Measurements from ENCODE around the gene TNFAIP6. TPM values are rescaled to one million over a fixed set of nuclear protein-coding genes. Genes with fewer than 3 reads are reported as not detected.
A peak's percentile ranks its signal among the peaks of the same experiment; 100 is the strongest.
"Not testable (repeated sequence)": the region's sequence is repeated elsewhere in the genome, so short reads cannot be mapped to it uniquely, and the experiment has no call there.

Gene TNFAIP6, protein sequence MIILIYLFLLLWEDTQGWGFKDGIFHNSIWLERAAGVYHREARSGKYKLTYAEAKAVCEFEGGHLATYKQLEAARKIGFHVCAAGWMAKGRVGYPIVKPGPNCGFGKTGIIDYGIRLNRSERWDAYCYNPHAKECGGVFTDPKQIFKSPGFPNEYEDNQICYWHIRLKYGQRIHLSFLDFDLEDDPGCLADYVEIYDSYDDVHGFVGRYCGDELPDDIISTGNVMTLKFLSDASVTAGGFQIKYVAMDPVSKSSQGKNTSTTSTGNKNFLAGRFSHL
- 26.5 TPM for total RNA-seq

DNA sequence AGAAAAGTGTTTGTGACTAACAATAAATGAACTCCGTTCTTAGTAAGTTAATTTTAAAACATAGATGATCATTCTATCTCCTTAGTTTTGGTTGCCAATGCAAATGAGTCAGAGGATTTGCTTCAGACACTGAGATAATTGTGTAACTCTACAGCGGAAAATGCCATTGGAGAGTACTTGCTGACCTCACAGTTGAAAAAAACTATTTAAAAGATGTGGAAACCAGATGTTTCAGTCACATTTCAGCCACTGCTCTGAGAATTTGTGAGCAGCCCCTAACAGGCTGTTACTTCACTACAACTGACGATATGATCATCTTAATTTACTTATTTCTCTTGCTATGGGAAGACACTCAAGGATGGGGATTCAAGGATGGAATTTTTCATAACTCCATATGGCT lies at the start of gene TNFAIP6:
Gene TNFAIP6 (plus strand): TSS at position 234 of the 400 bp plus-strand sequence. CDS start 75 bp downstream, at position 309.
- peak; percentile 96 for DNase-seq

GRCh38 chr2:151310313-151310712 lies 47.1 kb upstream of the TNFAIP6 start:
- DNase-seq = not testable (repeated sequence)

- DNase-seq = not testable (repeated sequence)
These were observed 45.0 kb upstream of the TNFAIP6 start for GRCh38 chr2:151312440-151312839.

- DNase-seq = no peak
These were observed 42.0 kb upstream of the TNFAIP6 start for GRCh38 chr2:151315381-151315903.

GRCh38 chr2:151325581-151326095 lies 31.8 kb upstream of the TNFAIP6 start:
- DNase-seq = no peak

DNA sequence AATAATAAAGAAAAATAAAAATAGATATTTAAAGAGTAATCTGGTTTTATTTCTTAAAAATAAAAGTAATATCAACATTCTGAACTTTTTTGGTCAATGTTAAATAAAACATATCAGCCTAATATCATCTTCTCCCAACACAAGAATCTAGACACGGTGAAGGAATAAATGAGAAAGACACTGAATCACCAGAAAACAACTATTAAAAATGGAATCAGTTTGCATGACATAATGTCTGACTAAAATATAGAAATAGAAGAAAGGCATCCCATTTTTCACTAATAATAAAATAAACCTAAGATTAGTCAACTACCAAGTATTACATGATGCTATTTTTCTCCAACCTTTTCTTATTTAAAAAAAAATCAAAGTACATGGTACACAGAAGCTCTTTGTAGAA lies 30.8 kb upstream of the TNFAIP6 start:
- no peak for DNase-seq

DNA sequence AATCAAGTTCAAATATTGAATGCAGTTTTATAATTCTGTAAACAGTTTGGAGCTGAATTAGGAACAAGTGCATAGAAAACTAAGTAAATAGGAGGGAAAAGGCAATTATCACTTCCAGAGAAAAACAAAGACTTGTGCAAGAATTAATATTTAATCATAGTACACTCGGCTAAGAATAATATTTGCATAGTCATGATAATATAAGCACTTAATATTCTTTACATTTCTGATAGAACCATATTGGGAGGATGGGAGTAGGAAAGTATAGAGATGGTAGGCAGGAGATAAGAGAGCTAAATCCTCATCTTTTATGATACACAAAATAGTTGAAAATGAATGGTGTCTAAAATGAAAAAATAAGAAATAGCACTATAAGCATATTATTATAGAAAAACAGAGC lies 27.4 kb upstream of the TNFAIP6 start:
- DNase-seq = no peak

GRCh38 chr2:151333083-151333482 lies 24.3 kb upstream of the TNFAIP6 start:
- no peak for DNase-seq

DNA sequence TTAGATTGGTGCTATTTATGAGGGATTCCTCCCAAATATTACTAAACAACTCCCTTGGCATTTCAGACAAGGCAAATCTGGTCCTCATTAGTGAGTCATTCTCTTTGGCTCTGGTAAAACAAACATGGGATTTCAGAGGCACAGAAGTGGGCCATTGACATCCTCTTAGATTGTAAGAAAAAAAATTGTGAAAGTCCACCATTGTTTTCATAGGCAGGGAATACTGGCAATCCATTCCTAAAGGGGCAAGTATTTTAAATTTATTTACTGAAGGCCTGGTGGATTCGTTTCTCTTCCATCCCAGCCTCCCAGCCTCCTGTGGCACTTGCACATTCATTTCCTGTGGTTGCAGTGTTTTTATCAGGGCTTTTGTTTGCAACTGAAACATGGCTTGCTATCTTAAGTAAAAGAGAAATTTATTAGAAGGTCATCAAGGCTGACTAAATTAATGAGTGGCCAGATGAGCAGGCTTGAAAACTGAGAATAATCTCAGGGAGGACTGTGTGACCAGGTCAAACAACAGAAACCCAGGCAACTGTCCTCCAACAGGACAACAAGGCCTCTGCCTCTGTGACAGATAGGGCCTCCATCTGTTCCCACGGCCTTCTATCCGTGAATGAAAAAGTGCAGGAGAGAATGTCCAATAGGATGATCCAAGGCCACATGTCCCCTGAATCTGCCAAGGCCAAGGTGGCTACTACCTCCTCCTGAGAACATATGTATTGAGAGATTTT lies 23.1 kb upstream of the TNFAIP6 start:
- peak; percentile 75 for DNase-seq

DNA sequence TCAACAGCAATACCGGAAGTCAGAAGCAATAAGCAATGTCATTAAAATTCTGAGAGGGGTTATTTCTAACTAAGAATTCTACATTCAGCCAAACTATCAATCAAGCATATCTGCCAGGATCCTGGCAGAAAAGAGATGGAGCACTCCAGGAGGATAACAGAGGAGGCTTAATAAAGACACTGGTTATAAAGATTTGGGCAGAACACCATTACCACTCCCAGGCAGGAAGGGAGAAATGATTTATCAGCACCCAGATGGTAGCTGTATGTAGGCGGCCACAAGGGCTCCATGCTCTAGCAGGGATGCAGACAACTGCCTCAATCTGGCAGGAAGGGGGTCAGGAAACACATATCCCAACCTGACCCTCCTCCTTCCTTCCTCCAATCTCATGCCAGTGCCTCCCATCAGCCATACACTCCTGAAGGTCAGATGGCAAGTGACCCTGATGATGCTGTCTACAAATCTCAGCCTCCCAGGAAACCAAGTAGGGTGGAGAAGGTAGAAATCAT lies 20.5 kb upstream of the TNFAIP6 start:
- DNase-seq = no peak

- peak; percentile 74 for DNase-seq
These were observed 19.7 kb upstream of the TNFAIP6 start for GRCh38 chr2:151337643-151338042.

DNA sequence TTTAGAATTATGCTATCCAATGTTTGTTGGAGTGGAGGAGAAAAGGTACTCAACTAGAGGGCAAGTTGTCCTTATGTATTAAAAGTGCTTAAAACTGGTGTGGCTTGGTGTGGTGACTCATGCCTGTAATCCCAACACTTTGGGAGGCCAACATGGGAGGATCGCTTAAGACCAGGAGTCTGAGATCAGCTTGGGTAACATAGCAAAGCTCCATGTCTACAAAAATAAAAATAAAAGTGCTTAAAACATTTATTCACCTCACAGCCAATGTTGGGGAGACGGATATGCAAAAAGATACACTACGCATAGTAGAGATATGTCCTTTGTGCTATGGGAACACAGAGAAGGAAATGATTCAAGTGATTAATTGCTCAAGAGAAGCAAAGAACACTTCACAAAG lies 19.3 kb upstream of the TNFAIP6 start:
- no peak for DNase-seq

DNA sequence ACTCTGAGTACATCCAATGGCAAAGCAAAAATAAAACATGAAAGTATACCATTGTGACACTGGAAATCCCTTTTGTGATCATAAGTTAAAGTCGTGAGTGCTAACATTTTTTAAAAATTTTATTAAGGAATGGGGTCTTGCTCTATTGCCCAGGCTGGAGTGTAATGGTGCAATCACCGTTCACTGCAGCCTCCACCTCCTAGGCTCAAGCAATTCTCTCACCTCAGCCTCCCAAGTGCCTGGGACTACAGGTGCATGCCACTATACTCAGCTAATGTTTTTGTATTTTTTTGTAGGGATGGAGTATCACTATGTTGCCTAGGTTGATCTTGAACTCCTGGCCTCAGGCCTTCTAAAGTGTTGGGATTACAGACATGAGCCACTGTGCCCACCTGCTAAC lies 14.3 kb upstream of the TNFAIP6 start:
- DNase-seq = no peak

- not testable (repeated sequence) for DNase-seq
These were observed 13.2 kb upstream of the TNFAIP6 start for GRCh38 chr2:151344191-151344590.

DNA sequence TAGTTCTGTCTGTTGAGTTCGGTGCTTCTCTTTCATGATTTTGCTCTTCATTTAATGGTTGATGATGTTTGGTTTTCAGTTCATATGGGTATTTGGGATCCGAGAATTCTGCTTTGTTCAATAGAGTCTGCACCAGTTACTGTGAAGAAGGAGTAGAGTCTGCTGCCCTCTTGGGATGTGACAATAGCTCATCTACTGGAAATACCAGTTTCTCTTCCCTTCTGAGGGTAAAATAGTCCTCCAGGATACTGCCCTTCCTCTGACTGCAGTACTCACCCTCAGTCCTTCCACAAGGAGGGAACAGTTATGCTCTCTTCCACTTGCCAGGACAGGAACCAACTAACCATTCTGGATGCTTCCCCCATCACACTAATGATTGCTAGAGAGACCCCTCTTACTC lies 12.5 kb upstream of the TNFAIP6 start:
- no peak for DNase-seq

GRCh38 chr2:151347294-151347693 lies 10.1 kb upstream of the TNFAIP6 start:
- no peak for DNase-seq

- no peak for DNase-seq
These were observed 9.5 kb upstream of the TNFAIP6 start for GRCh38 chr2:151347906-151348305.

- DNase-seq = no peak
These were observed 6.7 kb upstream of the TNFAIP6 start for GRCh38 chr2:151350579-151351195.

DNA sequence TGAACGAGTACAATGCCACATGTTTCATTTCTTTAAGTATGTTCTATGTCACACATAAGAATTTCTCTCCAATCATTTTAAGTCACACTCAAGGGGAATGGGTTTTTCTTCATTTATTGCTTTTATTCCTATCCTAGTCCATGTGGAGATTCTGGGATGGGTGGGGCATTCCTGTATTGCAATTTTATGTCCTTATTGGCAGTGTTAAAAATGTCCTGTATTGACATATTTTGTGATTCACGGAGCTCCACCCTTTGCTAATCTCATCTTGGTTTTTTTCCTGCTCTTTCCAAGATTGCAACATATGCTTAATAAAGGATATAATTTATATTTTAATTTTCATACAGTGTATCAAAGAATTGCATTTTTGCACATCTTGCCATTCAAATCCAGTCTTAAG lies 3.4 kb upstream of the TNFAIP6 start:
- peak; percentile 5 for DNase-seq

DNA sequence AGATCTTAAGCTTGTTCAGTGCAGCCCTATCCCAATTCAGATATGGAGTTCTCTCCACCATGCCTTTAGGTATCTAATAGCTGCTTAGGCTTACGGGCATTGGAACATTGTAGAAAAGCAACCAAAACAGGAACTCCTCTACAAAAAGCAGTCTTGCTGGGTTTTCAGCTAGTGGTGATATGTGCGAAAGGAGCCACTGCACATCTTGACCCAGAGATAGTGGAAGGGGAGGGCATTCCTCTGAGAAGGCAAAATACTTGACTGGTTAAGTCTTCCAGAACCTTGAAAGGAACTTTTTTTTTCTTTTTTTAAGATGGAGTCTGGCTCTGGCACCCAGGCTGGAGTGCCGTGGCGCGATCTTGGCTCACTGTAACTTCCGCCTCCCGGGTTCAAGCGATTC lies 2.6 kb upstream of the TNFAIP6 start:
- no peak for DNase-seq

DNA sequence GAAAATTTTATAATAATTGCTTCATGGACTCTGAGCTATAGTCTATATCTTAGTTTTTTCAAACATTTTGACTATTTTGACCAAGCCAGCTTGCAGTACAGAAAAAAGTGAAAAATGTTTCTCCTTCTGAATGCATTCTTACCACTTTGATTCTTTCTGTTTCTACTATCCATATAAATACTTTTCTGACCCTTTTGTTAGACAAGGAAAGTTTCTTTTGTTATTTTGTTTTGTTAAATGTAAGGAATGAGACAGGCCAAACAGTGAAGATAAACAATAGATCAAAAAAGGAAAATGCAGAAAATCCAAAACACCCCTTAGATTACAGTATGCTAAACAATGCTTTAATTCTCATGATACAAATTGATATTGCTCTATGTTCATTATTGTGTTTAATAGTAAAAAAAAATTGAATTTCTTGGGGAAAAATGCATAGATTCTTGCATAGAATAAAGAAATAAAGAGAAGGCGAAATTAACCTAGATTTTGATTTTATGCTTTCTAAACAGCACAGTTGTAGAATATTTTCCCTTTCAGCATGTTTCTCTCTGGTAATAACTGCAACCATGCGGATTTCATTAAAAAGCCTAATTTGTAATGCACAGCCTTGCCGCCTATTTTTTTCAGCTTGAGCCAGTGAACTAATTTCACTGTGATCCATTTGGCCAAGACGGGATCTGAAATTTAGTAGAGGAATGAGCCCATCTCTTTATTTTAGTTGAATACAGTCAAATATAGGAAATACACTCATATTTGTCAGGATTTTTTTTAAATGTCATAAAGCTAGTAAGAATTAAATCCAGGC lies 976 bp downstream of the TNFAIP6 start:
- peak; percentile 11 for DNase-seq

Data from skin of body (tissue), 2 donors.